H1 (cell line): ENCODE measurements around the gene FAM200B. TPM values are rescaled to one million over a fixed set of nuclear protein-coding genes. Genes with fewer than 3 reads are reported as not detected.

Experiments
- CHD2 ChIP-seq: IDR thresholded peaks from 2 replicates; pipeline ENCODE4 v1.6.1; 2012; ENCODE audit warnings: low read length, improper control_type of control experiment
- KDM1A ChIP-seq: fragments of 200-600, 300-600 bp; sonication (generic); IDR thresholded peaks from 2 replicates; pipeline ENCODE4 v1.7.1; 2016; ENCODE audit warnings: mild to moderate bottlenecking, low read length, borderline replicate concordance
- RAD21 ChIP-seq, 2 experiments: IDR thresholded peaks in 1 of 2; conservative IDR thresholded peaks in 1 of 2; 2 replicates each; pipeline ENCODE4 v1.6.1; 2011; ENCODE audit warnings: low read depth in 2 of 2, low read length in 2 of 2, improper control_type of control experiment in 1 of 2, inconsistent platforms in 1 of 2, mild to moderate bottlenecking in 1 of 2, moderate library complexity in 1 of 2
- polyA plus RNA-seq, 7 experiments: library from polyadenylated mRNA; depleted of rRNA in 3 of 7; stranded (reverse) in 5 of 7; unstranded in 2 of 7; fragments of >200 nt in 5 of 7; fragments of 200-250 nt in 2 of 7; gene quantifications; 1 replicate in 5 of 7; 2 replicates in 1 of 7; 4 replicates in 1 of 7; pipeline versions ENCODE4 v1.2.1 to v1.2.3, GENCODE V29; 2011 to 2013; ENCODE audit warnings: missing spikeins in 2 of 7, mixed read lengths in 2 of 7
- total RNA-seq: library from RNA; stranded (reverse); fragmentation: NEBNext Ultra II Directional; extraction: Animal tissue kit (Norgen Biotek cat#: 25700); gene quantifications from 2 replicates; pipeline ENCODE4 v1.2.1, GENCODE V29; 2021

FAM200B gene
- total and polyA plus RNA-seq, 2 of the 8 experiments (the other 6 are each of a cell fraction or from before 2014, with no cell fraction given): 10.7 to 23.7 TPM

GRCh38 chr4:15651676-15652075, 30.0 kb upstream of the FAM200B start (continued):
- TF ChIP-seq RAD21 (IDR thresholded peaks at IDR 0.05 in 1 of 2, conservative IDR thresholded peaks at IDR 0.05 in 1 of 2; ENCODE audit: low read depth in 2 of 2, low read length in 2 of 2) (no peak), KDM1A (no peak), CHD2 (no peak)
- TF ChIP-seq, all 59 proteins: peak for 0
